Peyer's patch (tissue), 4 donors: ENCODE measurements around the gene CPPED1.

ENCODE experiments used
- CTCF ChIP-seq, 6 experiments: fragments of 450-650 bp in 4 of 6; fragments of 200-600 bp in 2 of 6; sonication (generic) in 1 of 6; IDR thresholded peaks; one replicate each; pipeline ENCODE4 v1.5.1; 2017 to 2019; ENCODE audit warnings: antibody characterized with exemption in 6 of 6, mild to moderate bottlenecking in 3 of 6, moderate library complexity in 1 of 6
- POLR2A ChIP-seq, 2 donors: fragments of 450-650 bp; IDR thresholded peaks; one replicate each; pipeline ENCODE4 v1.5.1; 2017; ENCODE audit warnings: antibody characterized with exemption in 2 of 2, mild to moderate bottlenecking in 2 of 2, moderate library complexity in 2 of 2

GRCh38 chr16:12833926-12834325, 30.2 kb upstream of the CPPED1 start:
- no peak for TF ChIP-seq CTCF (IDR thresholded peaks at IDR 0.05)
- TF ChIP-seq POLR2A (IDR thresholded peaks at IDR 0.05), result no peak
